ENCODE data around the gene GRID1. TPM values are rescaled to one million over a fixed set of nuclear protein-coding genes. Genes with fewer than 3 reads are reported as not detected.

Gene GRID1
- total RNA-seq, 2 donors from 2014 or later, result 0.27 to 0.85 TPM

- ATAC-seq (ENCODE audit: insufficient number of reproducible peaks, low FRiP score, low read depth) (no peak), DNase-seq (ENCODE audit: low spot score) (no peak)
- TF ChIP-seq CTCF (IDR thresholded peaks at IDR 0.05), result no peak
Measured at GRCh38 chr10:86113501-86113900, 253.1 kb downstream of the GRID1 start.

GRCh38 chr10:86113044-86113443, 253.6 kb downstream of the GRID1 start:
- no peak for TF ChIP-seq CTCF (IDR thresholded peaks at IDR 0.05)
- H3K4me1 ChIP-seq (ENCODE audit: control insufficient read depth in 1 of 2, low read depth in 2 of 2), result no peaks in the 10 kb centered on the region
- ATAC-seq (ENCODE audit: insufficient number of reproducible peaks, low FRiP score, low read depth) (no peak), DNase-seq (ENCODE audit: low spot score) (no peak)
- H3K4me3 ChIP-seq, result no peak overlapping the region
- H3K9me3 ChIP-seq, result no peaks in the 10 kb centered on the region
- no peak overlapping the region for H3K27ac ChIP-seq
- H3K27me3 ChIP-seq (replicated peaks; ENCODE audit: insufficient read depth), result no peaks in the 10 kb centered on the region
- H3K36me3 ChIP-seq, result no peaks in the 10 kb centered on the region

More at GRCh38 chr10:86113501-86113900, 253.1 kb downstream of the GRID1 start:
- no peaks in the 10 kb centered on the region for H3K4me1 ChIP-seq (ENCODE audit: control insufficient read depth in 1 of 2, low read depth in 2 of 2)
- H3K4me3 ChIP-seq, result no peak overlapping the region
- H3K9me3 ChIP-seq, result no peaks in the 10 kb centered on the region
- no peak overlapping the region for H3K27ac ChIP-seq
- no peaks in the 10 kb centered on the region for H3K27me3 ChIP-seq (replicated peaks; ENCODE audit: insufficient read depth)
- no peaks in the 10 kb centered on the region for H3K36me3 ChIP-seq

GRCh38 chr10:86111902-86112545, 254.6 kb downstream of the GRID1 start:
- no peak for ATAC-seq (ENCODE audit: insufficient number of reproducible peaks, low FRiP score, low read depth)
- Histone ChIP-seq H3K4me3 (no peak overlapping the region), H3K27ac (no peak overlapping the region), H3K9me3 (no peaks in the 10 kb centered on the region), H3K4me1 (ENCODE audit: control insufficient read depth in 1 of 2, low read depth in 2 of 2) (no peaks in the 10 kb centered on the region), H3K36me3 (no peaks in the 10 kb centered on the region), H3K27me3 (replicated peaks; ENCODE audit: insufficient read depth) (no peaks in the 10 kb centered on the region)
- TF ChIP-seq CTCF (IDR thresholded peaks at IDR 0.05), result no peak
- DNase-seq (ENCODE audit: low spot score), result no peak

GRCh38 chr10:86110156-86110786, 256.3 kb downstream of the GRID1 start:
- Histone ChIP-seq H3K4me3 (no peak overlapping the region), H3K9me3 (no peaks in the 10 kb centered on the region), H3K4me1 (ENCODE audit: control insufficient read depth in 1 of 2, low read depth in 2 of 2) (no peaks in the 10 kb centered on the region), H3K36me3 (no peaks in the 10 kb centered on the region), H3K27me3 (replicated peaks; ENCODE audit: insufficient read depth) (no peaks in the 10 kb centered on the region), H3K27ac (no peak overlapping the region)
- TF ChIP-seq CTCF (IDR thresholded peaks at IDR 0.05), result no peak
- no peak for DNase-seq (ENCODE audit: low spot score)
- ATAC-seq (ENCODE audit: insufficient number of reproducible peaks, low FRiP score, low read depth), result no peak

GRCh38 chr10:86109421-86109820, 257.2 kb downstream of the GRID1 start:
- no peaks in the 10 kb centered on the region for H3K9me3 ChIP-seq
- H3K27ac ChIP-seq, result no peak overlapping the region
- no peaks in the 10 kb centered on the region for H3K36me3 ChIP-seq
- ATAC-seq (ENCODE audit: insufficient number of reproducible peaks, low FRiP score, low read depth) (no peak), DNase-seq (ENCODE audit: low spot score) (no peak)
- no peak overlapping the region for H3K4me3 ChIP-seq
- no peak for TF ChIP-seq CTCF (IDR thresholded peaks at IDR 0.05)
- no peaks in the 10 kb centered on the region for H3K27me3 ChIP-seq (replicated peaks; ENCODE audit: insufficient read depth)
- H3K4me1 ChIP-seq (ENCODE audit: control insufficient read depth in 1 of 2, low read depth in 2 of 2), result no peaks in the 10 kb centered on the region
